HCT116 (cell line): ENCODE results near the gene CASP8AP2. TPM values are rescaled to one million over a fixed set of nuclear protein-coding genes. Genes with fewer than 3 reads are reported as not detected.

Source experiments
- ATAC-seq: fragments of 200-7000 bp; cut with Tn5 transposase; 2 replicates; pipeline ENCODE4 v1.9.1; 2020; ENCODE audit warnings: mild to moderate bottlenecking, moderate library complexity
- BruUV-seq: library from RNA; stranded (reverse); fragments of 400-500 nt; replicated peaks from 2 replicates; lab custom pipeline; 2021; lab: Mats Ljungman, UMichigan
- CTCF ChIA-PET: fragments of 300-600 bp; sonication (Branson Sonifier 250); formaldehyde crosslinking; loops from one replicate; lab custom pipeline; 2021; ENCODE audit warnings: antibody characterized with exemption; lab: Charles Lee
- POLR2A ChIA-PET: fragments of 300-600, 350-600 bp; sonication (Branson Sonifier 250); formaldehyde crosslinking; loops from one replicate; lab custom pipeline; 2021; ENCODE audit warnings: antibody characterized with exemption; lab: Charles Lee
- RAD21 ChIA-PET, 2 experiments: fragments of 300-600 bp; sonication (Branson Sonifier 250); formaldehyde crosslinking; loops; one replicate each; lab custom pipeline; 2023; ENCODE audit warnings: low total read pairs in 2 of 2; ENCODE audit not compliant: uncharacterized antibody in 2 of 2, unreplicated experiment in 2 of 2, low non-redundant PET in 1 of 2; lab: Charles Lee
- DNase-seq: peaks from one replicate; pipeline ENCODE4 v3.0.0-alpha.2; 2010; ENCODE audit warnings: low read depth, low spot score
- H2AFZ ChIP-seq: fragments of 200-600 bp; shearing (Covaris generic), sonication (generic); 2 replicates; pipeline ENCODE4 v1.6.1; 2017; ENCODE audit warnings: low read depth, mixed run types, mixed read lengths, antibody characterized with exemption, low read length; ENCODE audit not compliant: poor library complexity, severe bottlenecking
- H3K27ac ChIP-seq: 2 replicates; pipeline ENCODE4 v1.5.1; 2012; ENCODE audit warnings: low read depth, low read length
- H3K27me3 ChIP-seq: fragments of 200-600 bp; sonication (generic); 2 replicates; pipeline ENCODE4 v1.6.1; 2016; ENCODE audit warnings: mixed run types, low read length, mixed read lengths; ENCODE audit not compliant: insufficient read depth
- H3K36me3 ChIP-seq, 2 experiments: fragments of 200-500 bp in 1 of 2; fragments of 200-600 bp in 1 of 2; sonication (Bioruptor generic) in 1 of 2; sonication (generic) in 1 of 2; 2 replicates each; pipeline versions ENCODE4 v1.5.1 to v1.6.1; 2014 to 2016; ENCODE audit warnings: low read length in 2 of 2, inconsistent platforms in 1 of 2, mixed read lengths in 1 of 2, mixed run types in 1 of 2; ENCODE audit not compliant: insufficient read depth in 2 of 2, control insufficient read depth in 1 of 2
- H3K4me1 ChIP-seq, 2 experiments: fragments of 200-600 bp in 1 of 2; sonication (generic) in 1 of 2; 2 replicates each; pipeline versions ENCODE4 v1.5.1 to v1.6.1; 2012 to 2017; ENCODE audit warnings: low read length in 2 of 2, inconsistent platforms in 1 of 2, mild to moderate bottlenecking in 1 of 2, mixed read lengths in 1 of 2, mixed run types in 1 of 2, moderate library complexity in 1 of 2; ENCODE audit not compliant: insufficient read depth in 2 of 2, control insufficient read depth in 1 of 2
- H3K4me2 ChIP-seq: fragments of 200-600 bp; sonication (generic); 2 replicates; pipeline ENCODE4 v1.6.1; 2017; ENCODE audit warnings: mixed run types, low read length, mixed read lengths
- H3K4me3 ChIP-seq, 2 experiments: fragments of 200-600 bp in 1 of 2; sonication (generic) in 1 of 2; replicated peaks in 1 of 2; 2 replicates each; pipeline ENCODE4 v1.5.1; 2011 to 2016; ENCODE audit warnings: low read length in 2 of 2, control low read depth in 1 of 2, low read depth in 1 of 2, mild to moderate bottlenecking in 1 of 2, mixed read lengths in 1 of 2, mixed run types in 1 of 2
- H3K79me2 ChIP-seq: fragments of 200-600 bp; sonication (generic); 2 replicates; pipeline ENCODE4 v1.6.1; 2017; ENCODE audit warnings: mild to moderate bottlenecking, mixed run types, low read length, moderate library complexity, mixed read lengths; ENCODE audit not compliant: insufficient read depth
- H3K9ac ChIP-seq: fragments of 200-600 bp; sonication (generic); 2 replicates; pipeline ENCODE4 v1.6.1; 2016; ENCODE audit warnings: low read length, mixed read lengths
- H3K9me2 ChIP-seq: fragments of 200-600 bp; sonication (generic), shearing (Covaris generic); 2 replicates; pipeline ENCODE4 v1.6.1; 2017; ENCODE audit warnings: mixed run types, mild to moderate bottlenecking, moderate library complexity; ENCODE audit not compliant: insufficient read depth
- H3K9me3 ChIP-seq, 2 experiments: fragments of 200-500 bp in 1 of 2; fragments of 200-600 bp in 1 of 2; sonication (Bioruptor generic) in 1 of 2; sonication (generic) in 1 of 2; 2 replicates each; pipeline ENCODE4 v1.6.1; 2014 to 2017; ENCODE audit warnings: low read length in 2 of 2, mixed read lengths in 2 of 2, inconsistent platforms in 1 of 2, low read depth in 1 of 2, mild to moderate bottlenecking in 1 of 2, mixed run types in 1 of 2, moderate library complexity in 1 of 2; ENCODE audit not compliant: control insufficient read depth in 1 of 2, insufficient read depth in 1 of 2
- H4K20me1 ChIP-seq: fragments of 200-600 bp; sonication (generic), shearing (Covaris generic); 2 replicates; pipeline ENCODE4 v1.6.1; 2017; ENCODE audit warnings: mixed run types, mild to moderate bottlenecking, moderate library complexity; ENCODE audit not compliant: insufficient read depth
- CBX3 ChIP-seq: IDR thresholded peaks from 2 replicates; pipeline ENCODE4 v1.6.1; 2012; ENCODE audit warnings: low read depth
- CTCF ChIP-seq, 3 experiments: fragments of 200-600 bp in 1 of 3; sonication (generic) in 1 of 3; IDR thresholded peaks in 2 of 3; conservative IDR thresholded peaks in 1 of 3; 2 replicates each; pipeline ENCODE4 v1.5.1; 2012 to 2017; ENCODE audit warnings: low read depth in 2 of 3, low read length in 2 of 3, antibody characterized with exemption in 1 of 3, borderline replicate concordance in 1 of 3, control low read depth in 1 of 3, mild to moderate bottlenecking in 1 of 3, mixed read lengths in 1 of 3, mixed run types in 1 of 3, moderate library complexity in 1 of 3; ENCODE audit not compliant: insufficient read depth in 1 of 3
- EZH2 ChIP-seq: fragments of 200-600 bp; sonication (generic); IDR thresholded peaks from 2 replicates; pipeline ENCODE4 v1.6.1; 2017; ENCODE audit warnings: antibody characterized with exemption, mixed run types
- EZH2phosphoT487 ChIP-seq: fragments of 200-600 bp; IDR thresholded peaks from 2 replicates; pipeline ENCODE4 v1.6.1; 2018; ENCODE audit warnings: antibody characterized with exemption, borderline replicate concordance
- FOSL1 ChIP-seq: IDR thresholded peaks from 2 replicates; pipeline ENCODE4 v1.6.1; 2012; ENCODE audit warnings: low read depth
- RAD21 ChIP-seq: IDR thresholded peaks from 2 replicates; pipeline ENCODE4 v1.6.1; 2012; ENCODE audit warnings: low read depth, mild to moderate bottlenecking
- SP1 ChIP-seq: IDR thresholded peaks from 2 replicates; pipeline ENCODE4 v1.6.1; 2012; ENCODE audit warnings: low read depth
- SRF ChIP-seq: IDR thresholded peaks from 2 replicates; pipeline ENCODE4 v1.6.1; 2012; ENCODE audit warnings: low read depth
- TCF7L2 ChIP-seq: IDR thresholded peaks from 2 replicates; pipeline ENCODE4 v1.7.0; 2011; ENCODE audit warnings: borderline replicate concordance, inconsistent platforms; ENCODE audit not compliant: insufficient read depth, insufficient read length; ENCODE audit errors: extremely low read depth
- ZBTB33 ChIP-seq: IDR thresholded peaks from 2 replicates; pipeline ENCODE4 v1.6.1; 2011; ENCODE audit warnings: mild to moderate bottlenecking, low read length, moderate library complexity; ENCODE audit not compliant: insufficient replicate concordance; ENCODE audit errors: extremely low read depth
- ZNF274 ChIP-seq: fragments of 200-500 bp; sonication (Bioruptor generic); IDR thresholded peaks from 2 replicates; pipeline ENCODE4 v1.6.1; 2014; ENCODE audit warnings: mild to moderate bottlenecking, low read depth, low read length, inconsistent platforms
- intact Hi-C: fragments of 100-400 bp; cut with micrococcal nuclease; formaldehyde crosslinking; loops from 2 replicates; pipeline ENCODE4 v1.10.0; 2022
- total RNA-seq: library from RNA; stranded (reverse); gene quantifications from one replicate; pipeline ENCODE4 v1.2.1, GENCODE V29; 2021; ENCODE audit not compliant: unreplicated experiment

The CASP8AP2 gene
- total RNA-seq, 1 experiment from 2014 or later, result 18.6 TPM

DNA sequence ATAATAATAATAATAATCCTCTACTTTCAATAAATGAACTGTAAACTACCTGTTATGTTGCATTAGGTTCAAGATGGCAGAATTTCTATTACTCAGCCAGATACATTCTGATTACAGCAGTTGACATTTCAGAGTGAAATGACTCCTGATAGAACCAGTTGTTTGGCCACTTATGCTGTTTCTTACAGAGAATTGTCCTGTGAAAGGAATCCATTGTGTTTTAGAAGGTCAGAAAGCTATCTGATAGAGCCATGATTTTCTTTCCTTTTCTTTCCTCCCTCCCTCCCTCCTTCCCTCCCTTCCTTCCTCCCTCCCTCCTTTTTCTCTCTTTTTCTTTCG, 81.2 kb downstream of the CASP8AP2 start:
- no peaks in the 10 kb centered on the region for H3K4me1 ChIP-seq
- no peaks in the 10 kb centered on the region for H4K20me1 ChIP-seq
- no peaks in the 10 kb centered on the region for H3K36me3 ChIP-seq
- no peaks in the 10 kb centered on the region for H3K9me3 ChIP-seq
- RAD21 ChIA-PET, result no interaction called here
- no peak overlapping the region for H3K4me2 ChIP-seq
- CTCF ChIA-PET, result no interaction called here
- H3K9ac ChIP-seq, result no peak overlapping the region
- intact Hi-C loops, result no loop called here
- no TSS peak for BruUV-seq
- H3K27me3 ChIP-seq, result no peaks in the 10 kb centered on the region
- POLR2A ChIA-PET, result no interaction called here
- H3K4me3 ChIP-seq, result no peak overlapping the region
- no peak overlapping the region for H3K27ac ChIP-seq
- H2AFZ ChIP-seq, result no peak overlapping the region
- H3K79me2 ChIP-seq, result no peaks in the 10 kb centered on the region
- H3K9me2 ChIP-seq, result no peaks in the 10 kb centered on the region
- ATAC-seq (no peak), DNase-seq (no peak)
- TF ChIP-seq ZNF274 (no peak), EZH2 (no peak), CTCF (IDR thresholded peaks at IDR 0.05 in 2 of 3, conservative IDR thresholded peaks at IDR 0.05 in 1 of 3; ENCODE audit: borderline replicate concordance in 1 of 3, insufficient read depth in 1 of 3, low read depth in 2 of 3, low read length in 2 of 3) (no peak), EZH2phosphoT487 (no peak), SP1 (no peak), SRF (no peak), TCF7L2 (no peak), FOSL1 (no peak), CBX3 (no peak), RAD21 (no peak), ZBTB33 (no peak)
